ENCODE results near the gene TTC27. TPM values are rescaled to one million over a fixed set of nuclear protein-coding genes. Genes with fewer than 3 reads are reported as not detected.

Gene TTC27
- polyA plus RNA-seq, 1 donor (not counting 4 experiments of a cell fraction or from before 2014, with no cell fraction given): 28.7 TPM

Small RNA genes lying within 50 kb of the gene (small RNA-seq; reads per million reads assigned to genes)
- gene MIR4765 (ENCODE audit: insufficient read length in 3 of 3, low read depth in 3 of 3, low replicate concordance in 1 of 3): 0 reads per million in 3 experiments

Data from keratinocyte (primary cell).